HG02571 (cell line): ENCODE data around the gene CLN6.
"Not testable (repeated sequence)": the region's sequence is repeated elsewhere in the genome, so short reads cannot be mapped to it uniquely, and the experiment has no call there.

ENCODE experiments used
- ATAC-seq: cut with Tn5 transposase; IDR thresholded peaks from one replicate; pipeline ENCODE4 v1.9.1; 2021; ENCODE audit warnings: mild to moderate bottlenecking, moderate library complexity; ENCODE audit not compliant: unreplicated experiment

Gene CLN6

GRCh38 chr15:68256675-68257450 is 27.3 kb upstream of the CLN6 start:
- no peak for ATAC-seq

GRCh38 chr15:68252925-68253534 is 23.5 kb upstream of the CLN6 start:
- no peak for ATAC-seq

GRCh38 chr15:68249058-68249713 is 19.7 kb upstream of the CLN6 start:
- ATAC-seq, result no peak

- ATAC-seq, result no peak
Measured at GRCh38 chr15:68244235-68244634, 14.7 kb upstream of the CLN6 start.

- ATAC-seq, result no peak
Measured at GRCh38 chr15:68241088-68241935, 11.8 kb upstream of the CLN6 start.

GRCh38 chr15:68239025-68239424 is 9.5 kb upstream of the CLN6 start:
- no peak for ATAC-seq

- ATAC-seq, result no peak
Measured at GRCh38 chr15:68235022-68235421, 5.5 kb upstream of the CLN6 start.

GRCh38 chr15:68234520-68234919 is 5.0 kb upstream of the CLN6 start:
- not testable (repeated sequence) for ATAC-seq

GRCh38 chr15:68234060-68234459 is 4.5 kb upstream of the CLN6 start:
- no peak for ATAC-seq

GRCh38 chr15:68232937-68233336 is 3.4 kb upstream of the CLN6 start:
- no peak for ATAC-seq

- ATAC-seq, result no peak
Measured at GRCh38 chr15:68232449-68232848, 2.9 kb upstream of the CLN6 start.

- no peak for ATAC-seq
Measured at GRCh38 chr15:68231102-68231818, 1.7 kb upstream of the CLN6 start.

- no peak for ATAC-seq
Measured at GRCh38 chr15:68230157-68231100, 901 bp upstream of the CLN6 start.

GRCh38 chr15:68228971-68229385 is 550 bp downstream of the CLN6 start:
- peak; percentile 4 for ATAC-seq

GRCh38 chr15:68228143-68228970 is 1.2 kb downstream of the CLN6 start:
- ATAC-seq, result no peak

GRCh38 chr15:68227643-68228142 is 1.8 kb downstream of the CLN6 start:
- ATAC-seq, result no peak

- ATAC-seq, result not testable (repeated sequence)
Measured at GRCh38 chr15:68225442-68225841, 4.1 kb downstream of the CLN6 start.

GRCh38 chr15:68224546-68225250 is 4.8 kb downstream of the CLN6 start:
- ATAC-seq, result no peak
